ENCODE data around the gene NDE1.
"Not testable (repeated sequence)": the region's sequence is repeated elsewhere in the genome, so short reads cannot be mapped to it uniquely, and the experiment has no call there.

Gene NDE1, protein sequence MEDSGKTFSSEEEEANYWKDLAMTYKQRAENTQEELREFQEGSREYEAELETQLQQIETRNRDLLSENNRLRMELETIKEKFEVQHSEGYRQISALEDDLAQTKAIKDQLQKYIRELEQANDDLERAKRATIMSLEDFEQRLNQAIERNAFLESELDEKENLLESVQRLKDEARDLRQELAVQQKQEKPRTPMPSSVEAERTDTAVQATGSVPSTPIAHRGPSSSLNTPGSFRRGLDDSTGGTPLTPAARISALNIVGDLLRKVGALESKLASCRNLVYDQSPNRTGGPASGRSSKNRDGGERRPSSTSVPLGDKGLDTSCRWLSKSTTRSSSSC

GRCh38 chr16:15650019-15650697 lies at the start of gene NDE1:
Gene NDE1 (plus strand): TSS chr16:15650245. CDS start chr16:15664779, 14,534 bp downstream.
- FAIRE-seq, result no peak

DNA sequence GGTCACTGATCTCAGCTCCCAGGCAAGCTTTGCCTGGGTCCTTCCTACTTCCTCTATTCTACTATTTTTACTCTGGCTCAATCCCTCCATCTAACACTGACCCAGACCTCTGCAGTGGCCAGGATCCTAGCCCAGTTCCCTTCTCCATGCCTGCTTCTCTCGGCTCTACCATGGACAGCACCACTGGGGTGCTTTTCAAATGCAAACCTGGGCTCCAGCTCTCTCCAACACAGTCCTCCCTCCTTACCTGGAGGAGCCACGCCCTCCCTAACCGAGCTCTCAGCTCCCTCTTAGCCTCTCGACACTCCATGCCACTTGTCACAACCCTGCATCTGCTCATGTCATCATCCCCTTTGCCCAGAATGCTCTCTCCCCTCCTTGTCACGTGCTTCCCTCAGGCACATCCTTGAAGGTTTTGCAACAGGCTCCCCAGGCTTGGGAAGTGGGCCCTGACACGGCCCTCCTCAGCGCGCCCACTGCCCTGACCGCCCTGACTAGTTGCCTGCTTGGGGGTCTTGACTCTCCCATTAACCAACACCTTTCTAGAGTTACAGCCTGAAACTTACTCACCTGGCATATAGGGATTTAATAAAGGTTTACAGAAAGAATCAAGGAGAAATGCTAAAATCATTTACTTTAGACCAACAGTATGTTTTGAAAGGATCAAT lies 48.7 kb upstream of the NDE1 start:
- no peak for FAIRE-seq

GRCh38 chr16:15602285-15603044 lies 47.6 kb upstream of the NDE1 start:
- FAIRE-seq, result no peak

- no peak for FAIRE-seq
These were observed 45.3 kb upstream of the NDE1 start for GRCh38 chr16:15604460-15605440.

GRCh38 chr16:15605839-15606517 lies 44.1 kb upstream of the NDE1 start:
- no peak for FAIRE-seq

- no peak for FAIRE-seq
These were observed 43.4 kb upstream of the NDE1 start for GRCh38 chr16:15606518-15607220.

GRCh38 chr16:15607221-15607699 lies 42.8 kb upstream of the NDE1 start:
- FAIRE-seq, result not testable (repeated sequence)

DNA sequence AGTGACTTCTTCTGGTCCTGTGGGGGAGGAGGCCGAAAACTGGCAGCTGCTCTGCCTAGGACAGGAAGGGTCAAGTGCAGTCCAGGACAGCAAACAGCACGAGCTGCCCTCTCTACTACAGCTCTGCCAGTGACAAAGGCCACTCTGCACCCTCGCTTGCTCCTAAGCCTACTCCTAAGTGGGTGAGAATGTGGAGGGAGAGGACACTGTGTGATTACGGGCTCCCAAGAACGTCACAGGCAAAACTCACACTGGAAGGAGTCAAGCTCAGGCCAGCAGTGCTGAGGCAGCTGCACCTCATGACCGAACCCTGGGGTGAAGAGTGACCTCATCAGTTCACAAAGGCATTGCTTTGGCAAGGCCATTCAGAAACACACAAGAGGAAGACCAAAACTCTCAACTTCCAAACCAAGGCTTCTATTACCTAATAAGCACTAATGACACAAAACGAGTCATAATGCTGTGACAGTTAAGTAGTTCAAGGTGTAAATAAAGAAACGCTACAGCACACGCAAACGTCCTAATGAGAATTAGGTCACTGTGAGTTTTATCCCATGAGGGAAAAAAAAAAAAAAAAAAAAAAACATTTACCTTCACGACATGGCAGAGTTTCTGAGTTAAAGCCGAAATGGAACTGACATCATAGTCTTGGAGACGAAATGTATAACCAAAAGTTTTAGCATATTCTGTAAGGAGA lies 42.2 kb upstream of the NDE1 start:
- FAIRE-seq, result no peak

GRCh38 chr16:15608398-15609285 lies 41.4 kb upstream of the NDE1 start:
- FAIRE-seq, result no peak

- no peak for FAIRE-seq
These were observed 40.8 kb upstream of the NDE1 start for GRCh38 chr16:15609286-15609649.

- FAIRE-seq, result no peak
These were observed 39.6 kb upstream of the NDE1 start for GRCh38 chr16:15610369-15610871.

DNA sequence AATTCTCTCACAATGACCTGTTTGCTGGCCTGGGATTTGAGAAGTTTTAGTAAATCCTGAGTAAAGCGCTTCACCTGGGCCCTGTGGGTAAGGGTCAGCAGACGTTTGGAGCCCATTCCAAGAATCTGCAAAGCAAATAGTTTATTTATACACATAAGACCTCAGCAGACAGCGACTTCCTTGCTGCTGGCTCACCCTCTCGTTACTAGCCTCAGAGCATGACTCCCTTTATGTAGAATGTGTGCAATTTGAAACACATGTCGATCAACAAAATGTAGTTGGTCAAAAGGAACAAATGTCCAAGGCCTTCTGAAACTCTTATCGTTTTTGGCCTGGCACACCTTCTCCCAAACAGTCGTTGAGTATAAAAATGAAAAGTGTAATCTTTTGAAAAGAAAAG lies 38.4 kb upstream of the NDE1 start:
- FAIRE-seq, result no peak

- FAIRE-seq, result no peak
These were observed 36.4 kb upstream of the NDE1 start for GRCh38 chr16:15613676-15614075.

DNA sequence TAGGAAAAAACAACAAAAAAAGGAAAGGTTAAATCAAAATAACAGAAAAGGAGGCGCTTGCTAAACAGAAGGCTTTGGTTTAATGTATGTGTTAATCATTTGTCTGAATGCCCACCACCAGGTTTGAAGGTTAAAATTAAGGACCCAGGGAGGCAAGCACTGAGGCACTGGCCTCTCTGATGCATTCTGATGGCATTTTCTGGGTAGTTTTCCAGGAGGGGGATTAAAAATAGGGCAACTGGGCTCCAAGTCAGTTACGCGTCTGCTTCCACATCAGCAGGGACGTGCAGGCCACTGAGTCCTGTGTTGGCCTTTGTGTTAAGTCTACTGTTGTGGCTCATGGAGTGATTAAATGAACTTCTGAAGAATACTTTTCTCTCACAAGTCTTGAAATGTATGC lies 34.0 kb upstream of the NDE1 start:
- FAIRE-seq, result no peak

- no peak for FAIRE-seq
These were observed 33.4 kb upstream of the NDE1 start for GRCh38 chr16:15616475-15617165.

- no peak for FAIRE-seq
These were observed 32.1 kb upstream of the NDE1 start for GRCh38 chr16:15617901-15618300.

- FAIRE-seq, result no peak
These were observed 31.7 kb upstream of the NDE1 start for GRCh38 chr16:15618392-15618791.

DNA sequence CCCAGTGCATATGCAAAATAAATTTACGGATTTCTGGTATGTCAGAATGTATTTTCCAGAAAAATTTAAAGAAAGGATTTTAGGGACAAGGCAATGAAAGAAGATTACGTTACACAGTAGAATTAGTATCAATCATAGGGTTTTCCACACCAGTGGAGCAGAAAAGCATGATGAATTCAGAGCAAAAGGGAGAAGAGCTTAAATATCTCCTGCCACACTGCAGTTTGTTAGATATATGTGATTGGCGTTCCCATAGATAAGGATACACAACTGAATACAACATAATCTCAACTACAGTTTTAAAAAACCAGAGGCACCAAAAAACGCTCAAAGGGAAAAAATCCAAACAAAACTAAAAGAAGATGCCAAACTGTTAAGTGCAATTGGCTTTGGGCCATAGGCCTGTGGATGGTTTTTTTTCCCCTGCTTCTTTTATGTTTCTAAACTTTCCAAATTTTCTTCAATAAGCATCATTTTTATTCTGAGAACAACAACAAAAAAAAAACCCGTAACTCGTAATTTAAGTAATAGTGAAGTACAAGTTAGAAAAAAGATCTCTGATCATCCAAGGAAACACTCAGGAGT lies 29.3 kb upstream of the NDE1 start:
- FAIRE-seq, result no peak
